HG03521 (cell line): ENCODE data around the gene POC1A.
"Not testable (repeated sequence)": the region's sequence is repeated elsewhere in the genome, so short reads cannot be mapped to it uniquely, and the experiment has no call there.

ENCODE experiments used
- ATAC-seq: cut with Tn5 transposase; IDR thresholded peaks from one replicate; pipeline ENCODE4 v1.9.1; 2021; ENCODE audit warnings: mild to moderate bottlenecking, moderate library complexity; ENCODE audit not compliant: unreplicated experiment

POC1A gene

DNA sequence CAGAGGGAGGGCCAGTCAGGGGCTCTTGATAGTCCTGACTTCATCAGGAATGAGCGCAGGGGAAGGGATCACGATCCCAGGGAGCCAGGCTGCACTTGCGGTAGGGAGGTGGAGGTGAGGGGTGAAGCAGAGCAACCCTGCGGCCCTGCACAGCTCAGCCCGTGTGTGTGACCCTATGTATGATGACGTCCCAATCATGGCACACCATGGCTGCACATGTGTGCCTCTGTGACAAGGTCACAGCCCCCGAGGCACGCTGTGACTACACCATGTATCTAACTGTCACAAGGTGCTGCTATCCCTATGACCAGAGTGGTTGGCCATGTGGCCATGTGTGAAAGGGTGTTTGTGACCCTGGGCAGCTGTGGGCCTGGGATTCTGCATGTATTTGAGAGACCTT is 30.5 kb upstream of the POC1A start:
- ATAC-seq: no peak

DNA sequence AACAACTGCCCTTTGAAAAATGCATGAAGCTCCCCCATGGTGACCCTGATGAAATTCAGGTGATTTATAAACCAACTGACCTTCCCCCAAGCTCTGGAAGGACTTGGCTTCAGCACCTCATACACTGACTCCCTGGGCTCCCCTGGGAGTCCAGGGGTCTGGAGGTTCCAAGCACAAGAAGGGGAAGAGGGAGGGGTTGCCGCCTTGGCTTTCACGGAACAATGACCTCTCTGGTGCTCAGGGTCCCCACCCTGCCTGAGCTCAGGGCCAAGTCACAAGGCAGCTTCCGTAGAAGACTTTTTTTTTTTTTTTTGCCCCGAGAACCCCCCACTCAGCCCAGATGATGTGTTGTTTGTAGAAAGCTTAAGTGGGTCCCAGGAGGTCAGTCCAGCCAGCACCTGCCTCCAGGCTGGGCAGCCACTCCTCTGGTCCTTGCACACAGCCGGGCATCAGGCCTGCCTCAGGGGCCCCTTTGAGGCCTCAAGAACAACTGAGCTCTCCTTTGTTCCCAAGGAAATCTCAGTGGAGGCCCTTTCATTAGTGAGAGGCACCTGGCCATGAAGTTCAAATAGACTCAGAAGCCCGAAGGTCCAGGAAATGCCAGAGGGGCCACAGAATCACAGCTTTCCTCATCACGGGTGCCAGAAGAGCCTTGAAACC is 29.7 kb upstream of the POC1A start:
- no peak for ATAC-seq

DNA sequence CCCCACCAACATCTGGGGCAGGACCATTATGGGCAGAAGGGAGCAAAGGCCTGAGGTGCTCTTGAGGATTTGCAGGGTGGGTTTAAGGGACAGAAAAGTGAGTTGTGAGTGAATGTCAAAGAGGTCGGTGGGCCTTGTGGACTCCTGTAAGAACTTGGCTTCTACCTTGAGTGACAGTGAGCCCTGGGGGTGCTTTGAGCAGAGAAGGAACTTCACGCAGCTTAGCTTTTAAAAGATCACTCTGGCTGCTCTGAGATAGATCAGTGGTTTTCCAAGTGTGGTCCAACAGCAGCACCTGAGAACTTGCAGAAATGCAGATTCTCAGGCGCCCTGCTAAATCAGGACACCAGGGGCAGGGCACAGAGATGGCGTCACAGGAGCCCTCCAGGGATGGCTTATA is 28.5 kb upstream of the POC1A start:
- no peak for ATAC-seq

DNA sequence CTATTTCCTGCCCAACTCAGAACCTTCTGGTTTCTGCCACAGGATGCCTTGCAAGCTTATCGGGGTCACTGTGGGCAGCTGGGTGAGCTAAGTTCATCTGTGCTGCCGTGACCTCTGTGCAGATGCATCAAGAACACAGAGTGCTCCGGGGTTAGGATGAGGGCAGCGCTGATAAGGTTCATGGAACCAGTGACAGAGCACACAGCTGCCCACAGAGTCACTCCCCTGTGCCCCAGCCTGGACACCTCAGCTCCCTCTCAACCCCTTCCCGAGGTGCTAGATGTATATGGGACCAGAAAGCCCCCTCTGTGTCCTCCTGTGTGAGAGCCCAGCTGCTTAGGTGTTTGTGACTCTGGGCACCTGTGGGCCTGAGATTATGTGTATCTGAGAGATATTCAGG is 28.0 kb upstream of the POC1A start:
- no peak for ATAC-seq

DNA sequence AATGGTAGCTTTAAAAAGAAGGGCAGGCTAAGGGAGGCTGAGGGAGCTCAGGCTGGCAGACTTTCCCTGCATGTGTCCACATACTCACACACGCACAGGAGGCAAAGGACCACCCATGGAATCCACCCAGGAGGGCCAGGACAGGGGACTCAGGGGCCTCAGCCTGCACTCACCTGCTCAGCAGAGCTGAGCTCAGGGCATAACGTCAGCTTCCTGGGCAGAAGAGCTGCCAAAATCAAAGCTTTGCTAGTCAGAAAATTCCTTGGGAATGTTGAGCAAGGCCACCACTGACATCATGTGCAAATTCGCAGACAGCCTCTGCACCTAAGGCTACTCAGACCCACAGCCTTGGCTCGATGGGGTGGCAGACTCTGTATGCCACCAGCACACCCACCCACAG is 27.3 kb upstream of the POC1A start:
- ATAC-seq: no peak

DNA sequence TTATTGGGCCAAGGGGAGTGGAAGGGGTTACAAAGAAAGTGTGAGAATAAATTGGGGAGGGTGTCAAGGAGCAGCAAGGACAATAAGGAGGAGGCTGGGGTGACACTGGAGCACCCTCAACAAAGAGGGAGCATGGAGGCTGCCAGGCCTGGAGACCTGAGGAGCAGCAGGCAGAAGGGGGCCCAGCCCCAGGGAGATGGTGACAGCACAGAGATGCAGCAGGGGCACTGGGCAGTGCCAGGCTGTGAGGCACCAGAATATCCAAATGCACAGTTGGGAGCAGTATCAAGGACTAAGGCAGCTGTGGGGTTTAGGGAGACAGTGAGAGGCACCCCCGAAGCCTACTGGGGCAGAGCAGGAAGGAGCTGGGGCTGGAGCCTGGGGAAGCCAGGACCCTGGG is 24.3 kb upstream of the POC1A start:
- ATAC-seq: no peak

DNA sequence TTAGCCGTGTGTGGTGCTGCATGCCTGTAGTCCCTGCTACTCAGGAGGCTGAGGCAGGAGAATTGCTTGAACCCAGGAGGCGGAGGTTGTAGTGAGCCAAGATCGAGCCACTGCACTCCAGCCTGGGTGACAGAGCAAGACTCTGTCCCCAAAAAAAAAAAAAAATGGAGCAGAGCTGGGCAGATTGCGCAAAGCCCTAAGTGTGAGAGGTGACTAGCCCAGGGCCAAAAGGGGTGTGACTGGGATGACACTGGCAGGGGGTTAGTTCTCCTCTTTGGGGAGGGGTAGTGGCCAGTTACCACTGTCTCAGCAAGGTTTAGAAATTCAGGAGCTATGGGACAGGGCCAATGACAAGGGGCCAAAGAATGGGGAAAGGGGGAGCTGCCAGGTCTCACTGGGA is 23.9 kb upstream of the POC1A start:
- ATAC-seq: not testable (repeated sequence)

DNA sequence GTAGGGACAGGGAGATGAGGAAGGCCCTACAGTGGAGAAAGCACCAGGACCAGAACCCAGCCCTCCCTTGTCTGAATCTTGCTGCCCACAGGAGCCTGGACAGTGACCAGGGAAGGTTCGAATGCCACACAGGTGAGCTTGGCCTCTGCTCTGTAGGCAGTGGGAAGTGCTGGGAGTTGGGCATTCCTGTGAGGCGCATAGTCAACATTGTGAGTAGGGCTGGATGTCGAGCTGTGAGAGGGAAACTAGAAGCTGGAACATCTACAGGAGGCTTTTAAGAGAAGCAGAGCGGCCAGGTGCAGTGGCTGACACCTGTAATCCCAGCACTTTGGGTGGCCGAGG is 23.4 kb upstream of the POC1A start:
- ATAC-seq: no peak

DNA sequence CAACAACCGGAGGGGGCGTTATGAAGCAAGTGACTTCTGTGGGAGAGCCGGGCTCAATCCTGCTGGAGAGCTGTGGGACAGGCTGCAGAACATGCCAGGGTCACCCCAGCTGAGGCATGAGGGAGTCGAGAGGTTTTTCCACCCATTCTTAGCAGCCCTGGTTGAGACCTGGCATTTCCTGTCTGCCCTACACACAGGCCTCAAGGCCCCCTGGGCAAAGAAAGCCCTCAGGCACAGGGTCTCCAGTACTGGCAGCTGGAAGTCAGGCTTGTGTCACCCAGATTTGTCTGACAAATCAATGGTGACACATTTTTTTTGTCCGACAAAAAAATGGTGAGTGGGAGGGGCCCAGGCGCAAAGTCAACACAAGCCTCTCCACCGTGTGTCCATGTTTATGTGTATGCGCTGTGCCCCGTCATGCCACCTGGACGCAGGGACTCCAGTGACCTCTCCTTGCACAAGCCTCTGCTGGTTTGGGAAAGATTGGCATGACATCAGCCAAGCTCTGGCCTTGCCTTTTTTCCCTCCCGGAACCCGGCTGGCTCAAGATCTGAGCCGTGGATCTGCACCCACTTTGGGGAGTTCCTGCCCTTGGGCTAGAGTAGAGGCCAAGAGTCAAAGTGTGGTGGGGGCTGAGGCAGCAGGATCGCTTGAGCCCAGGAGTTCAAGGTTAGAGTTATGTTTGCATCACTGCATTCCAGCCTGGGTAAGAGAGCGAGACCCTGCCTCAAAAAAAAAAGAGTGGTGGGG is 22.9 kb upstream of the POC1A start:
- no peak for ATAC-seq

DNA sequence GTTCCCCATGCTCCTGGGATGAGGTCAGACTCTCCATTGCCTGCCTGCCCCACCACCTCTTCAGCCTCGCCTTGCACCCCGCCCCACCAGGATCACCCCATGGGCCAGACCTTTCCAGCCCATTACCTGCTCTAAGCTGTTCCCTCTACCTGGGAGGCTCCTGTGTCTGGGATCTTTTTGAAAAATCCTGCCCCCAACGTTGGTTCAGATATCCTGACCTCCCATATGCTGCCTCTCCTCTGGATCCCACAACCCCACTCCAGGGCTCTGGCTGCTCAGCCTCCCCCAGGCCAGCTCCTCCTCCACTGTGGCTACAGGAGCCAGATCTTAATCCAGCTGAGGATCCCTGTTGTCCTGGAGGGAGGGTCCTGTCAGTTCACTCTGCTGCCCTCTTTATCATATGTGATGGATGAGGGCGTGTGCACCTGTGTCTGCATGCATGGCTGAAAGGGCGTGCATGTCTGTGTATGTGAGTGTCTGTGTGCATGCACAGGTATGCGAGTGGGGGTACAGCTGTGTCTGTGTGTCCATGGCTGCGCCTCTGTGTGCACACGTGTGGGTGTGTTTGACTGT is 22.0 kb upstream of the POC1A start:
- ATAC-seq: no peak

DNA sequence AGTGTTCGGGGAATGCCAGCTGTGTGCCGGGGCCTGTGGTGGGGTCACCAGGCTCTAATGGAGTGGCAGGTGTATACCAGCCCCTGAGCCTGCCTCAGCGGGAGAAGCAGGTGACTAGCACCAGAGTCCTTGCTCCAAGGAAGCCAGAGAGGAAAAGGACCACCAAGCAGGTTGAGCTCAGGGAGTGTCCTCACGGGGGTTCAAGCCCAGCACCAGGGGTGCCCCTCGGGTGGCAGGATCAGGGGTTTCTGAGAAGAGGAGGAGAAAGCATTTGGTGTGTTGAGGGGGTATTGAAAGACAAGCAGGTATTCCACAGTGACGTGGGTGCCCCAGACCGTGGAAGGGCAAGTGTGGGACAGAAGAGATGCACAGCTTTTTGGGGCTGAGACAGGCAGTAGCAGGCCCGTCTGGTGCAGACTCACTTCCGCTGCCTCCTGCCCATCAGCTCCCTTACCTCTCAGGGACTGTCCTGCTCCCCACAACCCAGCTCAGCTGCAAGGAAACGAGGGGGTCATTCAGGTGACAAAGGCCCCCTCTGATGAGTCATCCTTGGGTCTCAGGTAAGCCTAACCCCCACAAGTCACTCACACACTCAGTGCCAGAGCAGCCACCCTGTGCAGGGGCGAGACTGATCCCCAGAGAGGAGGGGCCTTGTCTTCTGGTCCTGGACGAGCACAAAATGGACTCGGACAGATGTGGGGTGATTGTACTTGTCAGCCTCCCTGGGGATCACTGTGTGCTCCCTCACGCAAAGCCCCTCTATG is 21.4 kb upstream of the POC1A start:
- ATAC-seq: no peak

DNA sequence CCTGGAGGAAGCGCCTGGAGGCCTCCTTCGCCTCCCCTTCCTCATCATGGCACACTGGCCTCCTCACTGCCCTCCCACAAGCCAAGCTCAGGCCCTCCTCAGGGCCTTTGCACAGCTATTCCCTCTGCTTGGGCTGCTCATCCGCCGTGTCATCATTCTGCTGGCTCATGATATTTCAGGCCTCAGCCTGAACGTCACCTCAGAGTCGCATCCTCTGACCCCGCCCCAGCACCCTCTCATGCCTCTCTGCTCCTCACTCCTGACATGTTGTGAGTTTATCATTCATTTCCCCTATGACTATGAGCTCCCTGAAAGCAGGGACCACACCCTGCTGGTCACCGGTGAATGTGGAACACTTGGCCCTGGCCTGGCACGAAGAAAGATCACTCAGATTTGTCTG is 20.7 kb upstream of the POC1A start:
- ATAC-seq: no peak

DNA sequence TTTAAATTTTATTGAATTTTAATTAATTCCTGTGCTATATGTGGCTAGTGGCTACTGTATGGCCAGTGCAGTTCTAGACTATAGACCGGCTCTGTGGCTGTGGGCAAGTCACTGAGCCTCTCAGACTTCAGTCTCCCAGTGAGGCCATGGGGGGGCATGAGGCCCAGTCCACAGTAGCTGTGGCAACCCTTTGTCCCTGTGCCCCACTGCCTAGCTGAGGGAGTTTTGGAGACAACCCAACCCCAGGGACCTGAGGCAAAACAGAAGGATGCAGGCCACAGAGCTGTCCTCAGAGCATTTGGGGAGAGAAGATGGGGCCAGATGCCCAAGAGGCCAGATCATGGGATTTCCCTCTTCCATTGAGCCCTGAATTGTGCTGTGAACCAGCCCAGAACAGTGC is 18.9 kb upstream of the POC1A start:
- no peak for ATAC-seq

DNA sequence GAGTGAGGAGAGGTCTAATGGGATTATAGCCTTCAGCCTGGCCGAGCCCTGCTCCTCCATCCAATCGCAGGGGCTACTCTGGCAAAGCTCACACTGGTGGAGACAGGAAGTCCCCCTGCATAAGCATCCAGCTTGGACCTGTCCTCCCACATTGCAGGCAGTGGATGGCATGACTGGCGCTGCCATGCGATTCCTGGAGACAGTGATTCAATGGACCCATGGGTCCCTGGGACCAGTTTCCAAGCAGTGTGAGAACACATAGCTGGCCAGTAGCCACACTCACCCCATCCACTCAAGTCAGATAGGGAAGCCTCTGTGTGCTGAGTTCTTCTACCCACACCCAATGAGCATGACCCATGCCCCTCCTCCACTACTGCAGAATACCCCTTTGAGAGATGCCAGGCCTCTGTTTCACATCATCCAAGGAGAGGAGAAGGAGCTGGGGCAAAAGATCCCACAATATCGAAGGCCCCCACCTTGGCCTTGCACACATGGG is 18.1 kb upstream of the POC1A start:
- no peak for ATAC-seq

DNA sequence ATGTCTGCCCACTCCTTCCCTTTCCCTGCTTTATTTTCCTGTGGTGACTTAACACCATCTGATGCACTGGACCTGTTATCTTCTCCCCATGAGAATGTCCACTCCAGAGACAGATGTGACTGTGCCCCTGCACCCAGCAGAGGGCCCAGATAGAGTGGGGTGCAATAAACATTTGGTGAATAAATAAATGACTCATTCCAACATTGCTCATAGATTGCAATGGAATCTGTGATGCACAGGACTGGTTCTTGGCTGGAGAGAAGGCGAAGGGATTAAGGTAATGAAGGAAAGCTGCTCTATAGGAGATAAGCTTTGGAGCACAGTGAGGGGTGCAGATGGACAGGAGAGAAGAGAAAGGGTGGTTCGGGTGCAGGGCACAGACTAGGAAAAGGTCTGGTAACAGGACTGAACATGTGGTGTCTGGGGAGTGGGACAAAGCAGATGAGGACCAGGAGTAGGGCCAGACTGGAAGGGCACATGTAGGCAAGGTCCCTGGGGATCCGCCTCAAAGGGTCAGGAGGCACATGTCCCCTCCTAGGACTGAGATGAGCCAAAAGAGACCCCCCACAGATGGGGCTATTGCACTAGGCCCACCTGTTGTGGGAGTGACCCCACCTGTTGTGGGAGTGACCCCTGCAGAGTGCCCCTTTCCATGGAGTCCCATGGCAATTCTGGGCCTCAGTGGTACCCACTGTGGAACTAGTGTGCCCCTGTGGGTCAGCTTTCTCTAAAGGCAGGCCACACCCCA is 17.5 kb upstream of the POC1A start:
- no peak for ATAC-seq

DNA sequence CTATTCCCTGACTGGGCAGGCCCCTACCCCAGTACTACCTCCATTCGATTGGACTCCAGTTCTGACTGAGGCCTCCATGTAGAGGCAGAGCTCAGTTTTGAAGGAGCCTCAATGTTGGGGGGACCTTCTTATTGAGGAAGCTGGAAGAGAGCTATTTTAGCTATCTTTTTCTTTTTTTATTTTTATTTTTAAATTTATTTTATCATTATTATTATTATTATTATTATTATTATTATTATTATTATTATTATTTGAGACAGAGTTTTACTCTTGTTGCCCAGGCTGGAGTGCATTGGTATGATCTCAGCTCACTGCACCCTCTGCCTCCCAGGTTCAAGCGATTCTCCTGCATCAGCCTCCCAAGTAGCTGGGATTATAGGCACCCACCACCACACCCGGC is 16.0 kb upstream of the POC1A start:
- ATAC-seq: not testable (repeated sequence)

DNA sequence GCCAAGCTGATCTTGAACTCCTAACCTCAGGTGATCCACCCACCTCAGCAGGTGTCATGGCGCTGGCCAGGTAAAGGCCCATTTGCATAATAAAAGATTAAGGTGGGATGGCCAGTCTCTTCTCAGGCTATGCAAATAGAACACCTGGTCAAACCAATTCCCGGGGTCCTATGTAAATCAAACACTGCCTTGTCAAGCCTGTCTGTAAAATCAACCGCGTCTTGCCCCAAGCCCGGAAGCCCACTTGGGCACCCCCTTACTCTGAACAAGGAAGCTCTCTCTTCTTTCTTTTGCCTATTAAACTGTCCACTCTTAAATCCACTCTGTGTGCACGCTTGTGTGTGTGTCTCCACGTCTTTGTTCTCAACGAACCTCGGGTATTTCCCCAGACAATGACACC is 13.0 kb upstream of the POC1A start:
- ATAC-seq: no peak

DNA sequence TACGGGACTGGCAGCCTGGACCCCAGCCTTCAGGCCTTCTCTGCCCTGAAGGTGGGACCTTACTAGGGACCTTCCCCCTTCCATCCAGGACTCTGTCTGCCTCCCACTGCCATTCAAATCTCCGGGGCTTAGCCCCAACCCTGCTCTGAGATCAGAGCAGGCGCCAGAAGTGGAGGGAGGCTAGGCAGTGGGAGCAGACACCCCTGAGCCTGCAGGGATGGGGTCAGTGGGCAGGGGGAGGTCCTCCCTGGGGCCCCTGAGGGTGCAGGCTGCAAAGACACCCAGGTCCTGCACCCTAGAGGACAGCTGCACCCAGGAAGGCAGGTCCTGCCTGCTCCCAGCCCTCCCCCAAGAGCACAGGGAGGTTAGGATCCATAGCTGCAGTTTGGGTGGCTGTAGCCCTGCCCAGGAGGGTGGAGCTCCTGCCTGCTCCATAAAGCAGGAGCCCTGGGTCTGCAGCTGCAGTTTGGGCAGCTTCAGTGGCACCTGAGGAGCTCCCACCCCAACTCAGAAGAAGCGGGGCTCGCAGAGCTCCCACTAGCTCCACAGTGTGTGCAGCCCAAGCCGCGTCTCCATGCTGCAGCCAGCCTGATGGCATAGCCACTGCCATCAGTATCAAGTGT is 8.1 kb upstream of the POC1A start:
- ATAC-seq: no peak

DNA sequence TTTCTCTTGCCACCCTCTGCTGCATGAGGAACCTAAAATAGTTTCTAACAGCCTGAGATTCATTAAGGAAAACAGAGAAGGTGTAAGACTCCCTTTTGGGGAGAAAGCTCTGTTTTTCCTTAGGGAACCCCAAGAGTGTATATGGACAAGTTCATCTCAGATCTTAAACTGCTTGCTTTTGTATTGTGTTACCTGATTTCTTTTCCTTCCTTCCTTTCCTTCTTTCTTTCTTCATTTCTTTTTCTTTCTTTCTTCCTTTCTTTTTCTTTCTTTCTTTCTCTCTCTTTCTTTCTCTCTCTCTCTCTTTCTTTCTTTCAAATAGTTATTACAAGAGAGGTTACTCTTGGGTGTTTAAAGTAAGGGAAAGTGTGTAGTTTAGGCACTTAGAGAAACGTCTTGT is 5.3 kb upstream of the POC1A start:
- no peak for ATAC-seq

DNA sequence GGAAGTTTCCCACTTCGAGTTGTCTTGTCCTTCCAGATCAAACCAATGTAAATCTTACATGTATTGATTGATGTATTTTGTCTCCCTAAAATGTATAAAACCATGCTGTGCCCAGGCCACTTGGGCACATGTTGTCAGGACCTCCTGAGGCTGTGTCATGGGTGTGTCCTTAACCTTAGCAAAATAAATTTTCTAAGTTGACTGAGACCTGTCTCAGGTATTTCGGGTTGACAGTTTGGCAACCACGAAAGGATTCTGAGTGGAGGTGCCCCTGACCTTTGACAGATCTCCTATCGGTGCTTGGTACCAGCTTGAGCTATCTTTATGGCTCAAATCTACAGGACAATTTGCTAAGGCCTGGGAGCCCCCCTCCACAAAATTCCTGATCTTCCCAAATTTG is 1.7 kb upstream of the POC1A start:
- no peak for ATAC-seq
